Heart right ventricle (tissue), 16 donors: Measurements from ENCODE around the gene ARHGAP6. TPM values are rescaled to one million over a fixed set of nuclear protein-coding genes. Genes with fewer than 3 reads are reported as not detected.
"Not testable (repeated sequence)": the region's sequence is repeated elsewhere in the genome, so short reads cannot be mapped to it uniquely, and the experiment has no call there.

Source experiments
- ATAC-seq, 8 donors: fragments of 200-7000 bp; cut with Tn5 transposase; one replicate each; pipeline ENCODE4 v1.9.1; 2020; ENCODE audit warnings: mild to moderate bottlenecking in 8 of 8, moderate library complexity in 8 of 8, moderate number of reproducible peaks in 1 of 8
- DNase-seq, 2 donors: peaks; one replicate each; pipeline ENCODE4 v3.0.0-alpha.2; 2020
- H3K27ac ChIP-seq, 10 donors: fragments of 200-600 bp; sonication (generic) in 2 of 10; one replicate each; pipeline versions ENCODE4 v1.5.0 to v1.8.0; 2020 to 2022; ENCODE audit warnings: mild to moderate bottlenecking in 3 of 10
- H3K27me3 ChIP-seq, 7 donors: fragments of 200-600 bp; one replicate each; pipeline ENCODE4 v1.8.0; 2021 to 2022; ENCODE audit warnings: mild to moderate bottlenecking in 2 of 7
- H3K36me3 ChIP-seq, 9 donors: fragments of 200-600 bp; sonication (generic) in 1 of 9; one replicate each; pipeline versions ENCODE4 v1.5.0 to v1.8.0; 2020 to 2022; ENCODE audit warnings: mild to moderate bottlenecking in 2 of 9
- H3K4me1 ChIP-seq, 9 donors: fragments of 200-600 bp; sonication (generic) in 1 of 9; one replicate each; pipeline versions ENCODE4 v1.5.0 to v1.8.0; 2020 to 2022; ENCODE audit warnings: mild to moderate bottlenecking in 4 of 9
- H3K4me3 ChIP-seq, 10 donors: fragments of 200-600 bp; sonication (generic) in 2 of 10; one replicate each; pipeline versions ENCODE4 v1.5.0 to v1.8.0; 2020 to 2022; ENCODE audit warnings: mild to moderate bottlenecking in 7 of 10, moderate library complexity in 2 of 10
- H3K9me3 ChIP-seq, 11 donors: fragments of 200-600 bp in 10 of 11; sonication (generic) in 2 of 11; one replicate each; pipeline versions ENCODE4 v1.5.0 to v1.8.0; 2013 to 2022; ENCODE audit warnings: mild to moderate bottlenecking in 2 of 11, control low read depth in 1 of 11, moderate library complexity in 1 of 11
- WGBS, 2 donors: extraction: QIAGEN DNeasy Blood & Tissue Kit; methylation state at CpG; one replicate each; pipeline ENCODE4 v1.1.7; 2013; ENCODE audit warnings: inconsistent platforms in 1 of 2; 5-methylcytosine and 5-hydroxymethylcytosine counted together
- intact Hi-C, 10 donors: fragments of 100-400 bp; cut with DNase I; formaldehyde crosslinking; loops; one replicate each; pipeline versions ENCODE4 v1.11.1 to v1.14.2; 2022
- polyA plus RNA-seq, 2 donors: library from polyadenylated mRNA; stranded (reverse); fragments of 200-250 nt; gene quantifications; one replicate each; pipeline ENCODE4 v1.2.3, GENCODE V29; 2013
- total RNA-seq, 10 donors: library from RNA; stranded (reverse); fragmentation: NEBNext Ultra II Directional in 3 of 10; extraction: Animal tissue kit (Norgen Biotek cat#: 25700) in 3 of 10; gene quantifications; one replicate each; pipeline versions ENCODE4 v1.2.1 to v1.2.4, GENCODE V29; 2021 to 2023
- TF ChIP-seq, protein P1 (sequence below), 9 donors: fragments of 200-600 bp; sonication (generic) in 2 of 9; IDR thresholded peaks; one replicate each; pipeline versions ENCODE4 v1.5.0 to v1.8.0; 2021 to 2022; ENCODE audit warnings: antibody characterized with exemption in 9 of 9, mild to moderate bottlenecking in 5 of 9, moderate library complexity in 1 of 9
- donor health status: Arrhythmogenic right ventricular cardiomyopathy.
- donor health status: ischemic (EF 13 %, LVEDD 7.1; RV severe dilation, severe dysfunction).
- donor health status: healthy with polysubstance abuse.
- donor health status: DM: no; HTN: yes; CAD: no.
- donor health status: DM: no; HTN: no; CAD: no.
- donor health status: ischemic (EF 25% LVEDD 6.9; RV normal size, moderate dysfunction).
- donor health status: ischemic (EF 25% LVEDD 5.7; RV mildly dilated, moderate dysfunction).
- donor health status: healthy.
- donor health status: DM: yes; HTN: yes; CAD: no.
- donor health status: Ischemic cardiomyopathy.
- donor health status: ischemic (EF 35%, LVEDD 5.7; RV mildly dilated, moderate dysfunction).
- donor health status: nonischemic (EF 11% LVEDD 7.7; RV severe dilation, severe dysfunction).
- donor health status: DM: yes; HTN: yes; CAD: no.
- donor health status: PGD.
- donor health status: ischemic (EF 29% LVEDD 5.4; RV normal size, mild dysfunction).
- donor health status: nonischemic (EF 23%, LVEDD 6.1; RV moderate dilation, normal function).

The ARHGAP6 gene
- total and polyA plus RNA-seq, 12 donors, result 1.6 to 6.0 (median 2.6) TPM

DNA sequence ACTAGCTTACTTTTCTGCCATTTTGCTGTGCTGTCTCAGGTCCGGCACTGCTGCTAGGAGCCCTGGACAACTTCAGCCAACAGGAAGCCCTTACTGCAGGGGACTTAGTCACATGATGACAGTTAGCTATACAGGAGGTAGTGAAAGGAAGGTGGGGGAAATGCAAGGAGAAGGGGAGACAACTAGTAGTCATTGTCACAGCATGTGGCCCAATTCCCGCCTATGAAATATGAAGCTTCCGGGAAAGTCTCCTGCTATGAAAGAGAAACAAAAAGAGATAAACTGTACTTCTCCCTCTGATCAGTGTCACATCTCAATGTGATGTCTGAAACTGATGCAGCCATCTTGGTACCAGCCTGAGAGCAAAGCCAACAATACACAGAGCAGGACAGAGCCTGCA, 300.9 kb downstream of the ARHGAP6 start:
- no peak overlapping the region for H3K4me3 ChIP-seq
- intact Hi-C loops, result no loop called here
- H3K27me3 ChIP-seq, result no peaks in the 10 kb centered on the region
- no peak for ATAC-seq
- no peaks in the 10 kb centered on the region for H3K36me3 ChIP-seq
- H3K9me3 ChIP-seq, result peaks cover 0 to 15% (median 0%) of the 10 kb centered on the region in 11 donors
- H3K27ac ChIP-seq, result no peak overlapping the region
- no peak for DNase-seq
- peaks cover 0 to 10% (median 0%) of the 10 kb centered on the region in 9 donors for H3K4me1 ChIP-seq
- TF ChIP-seq, protein P1, sequence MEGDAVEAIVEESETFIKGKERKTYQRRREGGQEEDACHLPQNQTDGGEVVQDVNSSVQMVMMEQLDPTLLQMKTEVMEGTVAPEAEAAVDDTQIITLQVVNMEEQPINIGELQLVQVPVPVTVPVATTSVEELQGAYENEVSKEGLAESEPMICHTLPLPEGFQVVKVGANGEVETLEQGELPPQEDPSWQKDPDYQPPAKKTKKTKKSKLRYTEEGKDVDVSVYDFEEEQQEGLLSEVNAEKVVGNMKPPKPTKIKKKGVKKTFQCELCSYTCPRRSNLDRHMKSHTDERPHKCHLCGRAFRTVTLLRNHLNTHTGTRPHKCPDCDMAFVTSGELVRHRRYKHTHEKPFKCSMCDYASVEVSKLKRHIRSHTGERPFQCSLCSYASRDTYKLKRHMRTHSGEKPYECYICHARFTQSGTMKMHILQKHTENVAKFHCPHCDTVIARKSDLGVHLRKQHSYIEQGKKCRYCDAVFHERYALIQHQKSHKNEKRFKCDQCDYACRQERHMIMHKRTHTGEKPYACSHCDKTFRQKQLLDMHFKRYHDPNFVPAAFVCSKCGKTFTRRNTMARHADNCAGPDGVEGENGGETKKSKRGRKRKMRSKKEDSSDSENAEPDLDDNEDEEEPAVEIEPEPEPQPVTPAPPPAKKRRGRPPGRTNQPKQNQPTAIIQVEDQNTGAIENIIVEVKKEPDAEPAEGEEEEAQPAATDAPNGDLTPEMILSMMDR (IDR thresholded peaks at IDR 0.05), result no peak
- WGBS, 2 donors, result 87 to 93% methylated on average over 3 of the region's 3 CpGs

DNA sequence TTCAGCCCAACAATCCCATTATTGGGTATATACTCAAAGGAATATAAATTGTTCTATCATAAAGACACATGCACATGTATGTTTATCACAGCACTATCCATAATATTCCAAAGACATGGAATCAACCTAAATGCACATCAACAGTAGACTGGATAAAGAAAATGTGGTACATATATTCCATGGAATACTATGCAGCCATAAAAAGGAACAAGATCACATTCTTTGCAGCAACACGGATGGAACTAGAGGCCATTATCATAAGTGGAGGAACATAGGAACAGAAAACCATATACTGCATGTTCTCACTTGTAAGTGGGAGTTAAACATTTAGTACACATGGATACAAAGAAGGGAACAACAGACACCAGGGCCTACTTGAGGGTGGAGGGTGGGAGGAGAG, 301.9 kb downstream of the ARHGAP6 start:
- 89 to 95% methylated on average over 1 of the region's 1 CpG for WGBS, 2 donors
- H3K27ac ChIP-seq, DNase-seq, H3K27me3 ChIP-seq, H3K36me3 ChIP-seq, H3K4me1 ChIP-seq, H3K4me3 ChIP-seq, intact Hi-C loops, ATAC-seq: not testable (repeated sequence)
- H3K9me3 ChIP-seq, result peaks cover 0 to 15% (median 0%) of the 10 kb centered on the region in 11 donors

DNA sequence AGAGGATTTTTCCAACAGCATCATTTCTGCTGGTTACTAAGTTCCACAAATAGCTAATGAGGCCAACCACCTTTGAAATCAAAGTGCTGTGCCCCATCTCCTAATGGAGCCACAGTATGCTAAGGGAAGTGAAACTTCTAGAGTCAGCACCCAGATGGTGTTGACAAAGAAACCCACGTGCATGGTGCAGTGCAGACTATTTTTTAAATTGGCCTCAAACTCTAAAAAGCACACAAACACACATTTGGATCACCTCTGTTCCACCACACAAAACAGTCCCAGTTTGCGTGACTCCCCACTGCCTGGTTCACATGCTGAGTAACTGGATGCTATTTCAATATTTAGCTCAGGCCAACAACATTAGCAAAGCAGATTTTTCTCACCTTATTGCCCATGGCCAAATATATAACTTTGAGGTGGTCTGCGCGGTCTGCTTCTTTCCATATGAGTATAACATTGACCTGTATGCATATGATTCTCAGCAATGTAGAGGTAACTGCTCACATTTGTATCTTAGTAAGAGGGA, 302.6 kb downstream of the ARHGAP6 start:
- Histone ChIP-seq H3K4me3 (no peak overlapping the region), H3K27ac (no peak overlapping the region), H3K9me3 (peaks cover 0 to 15% (median 0%) of the 10 kb centered on the region in 11 donors), H3K36me3 (no peaks in the 10 kb centered on the region), H3K4me1 (peaks cover 0 to 9% (median 0%) of the 10 kb centered on the region in 9 donors), H3K27me3 (no peaks in the 10 kb centered on the region)
- WGBS, 2 donors, result 78 to 85% methylated on average over 4 of the region's 4 CpGs
- ATAC-seq, result peak in 3 of 8 donors; percentile 25 to 42 (median 39)
- intact Hi-C loops, result no loop called here
- DNase-seq, result no peak
- TF ChIP-seq, protein P1 (IDR thresholded peaks at IDR 0.05), result no peak

DNA sequence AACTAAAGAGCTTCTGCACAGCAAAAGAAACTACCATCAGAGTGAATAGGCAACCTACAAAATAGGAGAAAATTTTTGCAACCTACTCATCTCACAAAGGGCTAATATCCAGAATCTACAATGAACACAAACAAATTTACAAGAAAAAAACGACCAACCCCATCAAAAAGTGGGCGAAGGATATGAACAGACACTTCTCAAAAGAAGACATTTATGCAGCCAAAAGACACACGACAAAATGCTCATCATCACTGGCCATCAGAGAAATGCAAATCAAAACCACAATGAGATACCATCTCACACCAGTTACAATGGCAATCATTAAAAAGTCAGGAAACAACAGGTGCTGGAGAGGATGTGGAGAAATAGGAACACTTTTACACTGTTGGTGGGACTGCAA, 304.1 kb downstream of the ARHGAP6 start:
- 85 to 92% methylated on average over 3 of the region's 3 CpGs for WGBS, 2 donors
- H3K4me3 ChIP-seq, H3K36me3 ChIP-seq, ATAC-seq, DNase-seq, H3K27ac ChIP-seq, H3K4me1 ChIP-seq, H3K27me3 ChIP-seq, intact Hi-C loops: not testable (repeated sequence)
- peaks cover 0 to 15% (median 0%) of the 10 kb centered on the region in 11 donors for H3K9me3 ChIP-seq

DNA sequence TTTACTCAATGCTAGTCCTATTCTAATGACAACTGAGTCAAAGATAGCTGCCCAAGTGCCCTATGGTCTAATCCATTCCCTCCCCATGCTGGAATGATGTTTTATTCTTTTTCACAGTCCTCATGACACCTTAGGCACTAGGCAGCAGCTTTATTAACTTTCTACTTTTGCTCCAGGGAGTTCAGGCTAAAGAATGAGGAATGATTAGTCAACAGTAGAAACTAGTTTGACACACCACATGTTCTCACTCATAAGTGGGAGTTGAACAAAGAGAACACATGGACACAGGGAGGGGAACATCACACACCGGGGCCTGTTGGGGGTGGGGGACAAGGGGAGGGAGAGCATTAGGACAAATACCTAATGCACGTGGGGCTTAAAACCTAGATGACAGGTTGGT, 309.8 kb downstream of the ARHGAP6 start:
- H3K27ac ChIP-seq, H3K9me3 ChIP-seq, H3K4me3 ChIP-seq, H3K4me1 ChIP-seq, H3K27me3 ChIP-seq, H3K36me3 ChIP-seq, DNase-seq, ATAC-seq, intact Hi-C loops: not testable (repeated sequence)
- WGBS, 2 donors, result 67 to 79% methylated on average over 2 of the region's 2 CpGs

DNA sequence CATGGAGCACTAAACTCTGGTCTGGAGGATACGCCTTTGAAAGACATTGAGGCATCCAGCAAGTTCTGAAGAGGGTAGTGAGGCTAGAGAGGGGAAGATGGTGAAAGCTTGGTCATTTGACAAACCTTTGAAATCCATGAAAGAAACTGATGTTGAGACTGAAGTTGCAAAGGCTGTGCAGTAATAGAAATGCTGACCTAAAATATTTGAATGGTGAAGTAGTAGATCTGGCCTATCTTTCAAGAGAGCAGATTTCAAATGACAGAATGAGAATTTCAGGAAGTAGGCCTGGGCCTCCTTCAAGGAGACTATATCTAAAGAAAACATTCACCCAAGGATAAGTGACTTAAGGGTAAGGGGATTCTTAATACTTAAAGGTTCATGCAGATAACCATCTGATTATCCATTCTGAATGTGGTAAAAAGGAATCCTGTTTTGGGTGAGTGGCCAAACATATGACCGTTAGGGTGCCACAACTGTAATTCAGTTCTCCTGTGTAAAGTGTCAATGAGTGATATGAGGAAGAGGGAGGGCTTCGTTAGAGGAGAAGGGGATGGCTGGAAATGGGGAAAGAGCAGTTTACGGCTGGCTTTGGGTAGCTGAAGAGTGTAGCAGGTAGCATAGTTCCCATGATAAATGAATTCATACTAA, 310.3 kb downstream of the ARHGAP6 start:
- Histone ChIP-seq H3K4me1 (peaks cover 0 to 9% (median 0%) of the 10 kb centered on the region in 9 donors), H3K9me3 (no peaks in the 10 kb centered on the region), H3K27me3 (no peaks in the 10 kb centered on the region), H3K27ac (no peak overlapping the region), H3K36me3 (no peaks in the 10 kb centered on the region), H3K4me3 (no peak overlapping the region)
- intact Hi-C loops, result no loop called here
- DNase-seq, result no peak
- no peak for ATAC-seq
- WGBS, 2 donors, result 93 to 94% methylated on average over 4 of the region's 4 CpGs
- TF ChIP-seq, protein P1 (IDR thresholded peaks at IDR 0.05), result no peak
